HG03575 (cell line): ENCODE results near the gene SHC1.

Experiments
- ATAC-seq: cut with Tn5 transposase; IDR thresholded peaks from one replicate; pipeline ENCODE4 v1.9.1; 2021; ENCODE audit not compliant: unreplicated experiment, insufficient number of reproducible peaks, low FRiP score; ENCODE audit errors: extremely low read depth

SHC1 gene

GRCh38 chr1:154945160-154945961, 25.2 kb downstream of the SHC1 start:
- ATAC-seq, result no peak

DNA sequence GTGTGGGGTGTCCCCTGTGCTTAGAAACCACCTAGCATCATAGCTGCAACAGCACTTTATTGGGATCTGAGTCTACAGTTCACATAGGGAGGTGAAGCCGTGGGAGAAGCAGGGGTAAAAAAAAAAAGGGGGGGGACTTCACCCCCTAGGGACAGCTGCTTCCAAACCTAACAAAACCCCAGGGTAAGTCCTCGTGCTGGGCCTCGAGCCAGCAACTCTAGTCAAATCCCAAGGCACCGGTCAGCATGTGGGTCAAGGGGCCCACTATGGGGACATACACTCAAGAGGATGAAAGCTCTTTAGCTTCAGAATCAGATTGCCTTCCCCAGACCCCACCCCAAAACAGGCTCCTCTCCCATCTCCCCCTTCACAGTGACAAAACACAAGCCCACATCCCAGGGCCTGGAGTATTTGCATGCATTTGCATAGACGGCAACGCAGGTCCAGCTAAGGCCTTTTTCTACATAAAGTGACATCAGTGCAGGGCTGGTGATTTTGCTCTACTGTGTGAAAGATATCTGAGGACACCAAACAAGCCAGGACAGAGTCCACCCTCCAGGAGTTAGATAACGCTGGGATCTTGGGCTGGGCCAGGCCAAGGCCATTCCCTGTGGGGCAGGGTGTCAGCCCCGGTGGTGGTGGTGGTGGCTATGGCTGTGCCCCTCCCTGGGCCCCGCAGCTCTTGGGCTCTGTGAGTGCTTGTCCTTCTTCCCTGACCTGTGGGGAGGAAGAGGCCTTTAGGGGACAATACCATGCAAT, 26.0 kb downstream of the SHC1 start:
- ATAC-seq, result no peak

DNA sequence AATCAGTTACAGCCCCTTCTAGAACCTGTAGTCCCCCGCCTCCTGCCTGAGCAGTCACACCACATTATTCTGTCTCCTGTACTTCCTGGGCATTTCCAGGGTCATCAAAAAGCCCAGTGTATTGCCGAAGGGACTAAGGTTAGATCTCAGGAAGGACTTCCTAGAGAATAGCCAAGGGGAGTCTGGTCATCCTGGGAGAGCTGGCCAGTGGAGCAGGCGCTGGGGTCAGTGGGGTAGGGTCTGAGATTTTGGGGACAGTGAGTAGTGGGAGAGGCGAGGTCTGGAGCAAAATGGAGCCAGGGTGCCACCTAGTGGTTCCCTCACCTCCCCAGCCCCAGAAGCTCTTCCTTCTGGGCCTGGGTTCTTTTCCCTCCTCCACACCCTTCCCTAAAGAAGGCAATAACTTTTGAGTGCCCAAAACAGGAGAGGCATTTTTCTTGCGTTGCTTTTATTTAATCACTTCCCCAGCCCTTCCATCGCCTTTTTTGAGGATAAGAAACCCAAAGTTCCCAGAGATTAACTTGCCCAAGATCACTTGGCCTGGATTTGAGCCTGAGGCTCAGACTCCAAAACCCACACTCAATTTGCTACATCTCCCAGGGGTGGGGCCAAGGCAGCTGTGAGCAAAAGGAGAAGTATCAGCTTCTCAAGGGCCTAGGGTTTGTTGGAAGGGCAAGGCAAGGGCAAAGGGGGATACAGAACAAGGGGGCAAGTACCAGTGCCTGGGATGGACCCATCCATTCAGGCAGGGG, 26.7 kb downstream of the SHC1 start:
- no peak for ATAC-seq

DNA sequence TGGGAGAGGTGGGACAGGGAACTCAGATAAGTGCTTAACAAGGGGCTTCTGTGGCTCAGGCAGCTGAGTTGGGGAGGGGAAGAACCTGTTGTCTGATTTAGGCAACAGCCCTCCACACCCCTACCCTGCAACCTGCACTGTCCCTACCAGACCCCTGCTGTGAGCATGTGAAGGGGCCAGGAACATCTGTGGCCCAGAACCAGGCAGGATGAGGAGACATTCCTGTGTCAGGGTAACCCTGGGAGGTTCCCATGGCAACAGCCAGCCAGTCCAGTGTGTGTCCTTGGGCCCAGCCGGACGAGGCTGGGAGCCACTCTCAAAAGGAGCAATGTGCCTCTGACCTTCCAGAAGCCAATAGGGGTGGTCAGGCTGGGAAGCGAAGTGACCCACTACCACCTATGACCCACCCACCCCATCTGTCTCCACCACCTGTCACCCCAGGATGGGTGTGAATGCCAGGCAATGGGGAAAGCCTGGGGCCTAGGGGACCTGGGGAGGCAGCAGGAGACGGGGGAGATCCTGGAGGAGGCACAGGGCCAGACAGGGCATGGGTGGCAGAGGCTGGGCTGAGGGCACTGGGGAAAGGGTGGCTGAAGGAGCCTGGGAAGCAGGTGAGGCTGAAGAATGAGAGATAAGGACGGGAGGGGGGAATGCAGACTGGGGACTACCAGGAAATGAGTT, 29.1 kb downstream of the SHC1 start:
- ATAC-seq, result no peak

GRCh38 chr1:154940651-154941194, 29.8 kb downstream of the SHC1 start:
- ATAC-seq, result no peak

DNA sequence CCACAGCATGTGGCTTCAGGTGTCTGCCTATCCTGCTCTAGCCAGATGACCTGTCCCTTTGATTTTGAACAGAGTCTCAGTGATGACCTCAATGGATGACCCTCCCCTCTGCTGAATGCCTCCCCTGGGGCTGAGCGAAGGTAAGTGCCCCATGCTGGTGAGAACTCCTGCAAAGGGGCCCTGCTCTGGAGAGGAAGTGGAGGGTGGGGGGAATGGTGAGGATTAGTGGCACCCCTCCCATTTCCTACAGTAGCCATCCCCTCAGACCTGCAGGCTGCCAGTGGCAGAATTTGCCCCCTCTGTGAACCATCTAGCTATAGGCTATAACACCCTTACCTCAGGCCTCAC, 30.4 kb downstream of the SHC1 start:
- no peak for ATAC-seq

DNA sequence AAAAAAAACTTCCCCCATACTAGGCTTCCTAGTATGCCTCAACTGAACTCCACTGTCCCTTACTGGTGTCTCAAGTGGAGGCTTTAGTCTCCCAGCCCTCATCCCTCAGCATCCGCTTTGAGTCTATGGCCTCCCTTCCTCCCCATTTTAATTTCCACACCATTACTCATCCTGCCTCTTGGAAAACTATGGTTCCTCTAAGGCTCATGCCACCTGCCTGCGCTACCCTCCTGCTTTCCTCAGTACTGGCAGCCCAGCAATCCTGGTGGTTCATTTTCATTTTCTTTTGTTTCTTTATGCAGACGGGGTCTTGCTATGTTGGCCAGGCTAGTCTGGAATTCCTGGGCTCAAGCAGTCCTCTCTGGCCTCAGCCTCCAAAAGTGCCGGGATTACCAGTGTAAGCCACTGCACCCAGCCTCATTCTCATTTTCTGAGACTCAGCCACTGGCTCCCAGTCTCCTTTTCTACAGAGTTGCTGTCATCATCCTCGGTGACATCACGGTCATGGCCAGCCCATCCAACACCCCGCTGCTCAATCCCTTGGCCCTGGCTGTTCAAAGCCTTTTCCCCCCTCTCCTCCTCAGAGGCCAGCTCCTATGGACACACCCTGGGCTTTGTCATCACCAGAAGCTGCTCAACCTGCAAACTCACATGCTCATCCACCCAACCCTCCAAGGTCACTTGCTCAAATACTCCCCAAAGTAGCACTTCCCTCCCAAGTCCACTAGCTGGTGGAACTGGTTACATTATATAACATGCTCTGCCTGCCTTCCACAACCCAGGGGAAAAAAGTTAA, 31.7 kb downstream of the SHC1 start:
- no peak for ATAC-seq

- ATAC-seq, result no peak
These were observed 32.6 kb downstream of the SHC1 start for GRCh38 chr1:154937988-154938386.

DNA sequence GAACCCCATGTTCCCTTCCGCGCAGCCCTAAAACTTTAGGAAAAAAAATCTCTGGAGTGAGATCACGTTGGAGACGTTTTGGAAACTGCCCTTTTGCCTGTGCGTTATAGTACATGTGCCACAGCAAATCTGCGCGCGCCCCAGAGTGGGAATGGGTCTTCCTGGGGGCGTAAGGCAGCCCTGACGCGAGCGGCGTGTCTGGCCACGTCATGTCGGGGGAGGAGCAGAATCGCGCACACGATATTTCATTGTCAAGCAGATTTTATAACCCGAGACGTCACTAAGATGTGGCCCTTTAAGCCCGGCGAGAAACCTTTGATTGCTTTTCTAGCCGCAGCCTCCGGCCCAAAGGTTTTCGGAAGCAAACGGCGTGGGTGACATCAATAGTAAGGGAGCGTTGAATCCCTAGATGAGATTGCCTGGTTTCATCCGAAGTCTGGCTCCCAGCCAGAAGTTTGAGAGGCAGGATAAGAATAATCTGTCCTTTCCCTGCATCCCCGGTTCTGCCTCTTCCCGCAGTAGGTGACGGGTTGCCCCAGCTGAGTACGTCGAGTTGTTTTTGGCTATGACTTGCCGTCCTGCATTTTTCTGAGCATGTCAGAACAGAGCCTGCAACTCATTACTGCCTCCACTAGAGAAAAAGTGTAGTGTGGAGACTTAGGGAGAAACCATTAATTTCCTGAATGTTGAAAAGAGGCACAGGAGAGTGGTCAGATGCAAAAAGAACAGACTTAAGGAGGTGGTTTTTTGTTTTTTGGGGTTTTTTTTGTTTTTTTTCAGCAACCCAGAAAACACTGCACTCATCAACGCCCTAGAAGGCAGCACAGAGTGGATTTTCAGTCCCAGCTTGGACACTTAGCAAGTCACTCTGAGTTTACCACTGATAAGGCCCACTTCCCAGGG, 33.2 kb downstream of the SHC1 start:
- ATAC-seq, result no peak

- no peak for ATAC-seq
These were observed 33.9 kb downstream of the SHC1 start, which contains the start of gene PMVK for GRCh38 chr1:154936555-154937084. Gene PMVK (minus strand): TSS chr1:154936719. CDS start chr1:154936685, 34 bp downstream.

GRCh38 chr1:154935749-154936554, 34.6 kb downstream of the SHC1 start:
- ATAC-seq, result no peak

GRCh38 chr1:154934358-154934948, 36.1 kb downstream of the SHC1 start:
- ATAC-seq, result no peak

GRCh38 chr1:154931940-154932487, 38.5 kb downstream of the SHC1 start:
- ATAC-seq, result no peak

DNA sequence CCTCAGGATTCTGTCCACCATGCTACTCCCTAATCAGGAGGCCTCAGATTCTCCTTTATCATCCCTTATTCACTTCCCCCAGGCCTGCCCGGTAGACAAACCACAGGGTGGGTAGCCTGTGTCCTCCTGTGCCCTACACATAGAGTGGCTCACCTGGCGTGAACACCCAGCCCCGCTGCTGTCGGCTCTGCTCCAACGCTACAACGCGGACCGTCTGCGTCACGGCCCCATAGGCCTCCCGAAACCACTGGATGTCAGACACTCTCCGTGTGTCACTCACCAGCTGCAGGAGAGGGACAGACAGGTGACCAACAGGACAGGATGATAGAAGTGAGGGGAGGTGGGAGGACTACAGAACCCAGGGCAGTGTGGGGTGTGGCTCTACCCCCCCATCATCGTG, 44.3 kb downstream of the SHC1 start:
- ATAC-seq, result no peak

DNA sequence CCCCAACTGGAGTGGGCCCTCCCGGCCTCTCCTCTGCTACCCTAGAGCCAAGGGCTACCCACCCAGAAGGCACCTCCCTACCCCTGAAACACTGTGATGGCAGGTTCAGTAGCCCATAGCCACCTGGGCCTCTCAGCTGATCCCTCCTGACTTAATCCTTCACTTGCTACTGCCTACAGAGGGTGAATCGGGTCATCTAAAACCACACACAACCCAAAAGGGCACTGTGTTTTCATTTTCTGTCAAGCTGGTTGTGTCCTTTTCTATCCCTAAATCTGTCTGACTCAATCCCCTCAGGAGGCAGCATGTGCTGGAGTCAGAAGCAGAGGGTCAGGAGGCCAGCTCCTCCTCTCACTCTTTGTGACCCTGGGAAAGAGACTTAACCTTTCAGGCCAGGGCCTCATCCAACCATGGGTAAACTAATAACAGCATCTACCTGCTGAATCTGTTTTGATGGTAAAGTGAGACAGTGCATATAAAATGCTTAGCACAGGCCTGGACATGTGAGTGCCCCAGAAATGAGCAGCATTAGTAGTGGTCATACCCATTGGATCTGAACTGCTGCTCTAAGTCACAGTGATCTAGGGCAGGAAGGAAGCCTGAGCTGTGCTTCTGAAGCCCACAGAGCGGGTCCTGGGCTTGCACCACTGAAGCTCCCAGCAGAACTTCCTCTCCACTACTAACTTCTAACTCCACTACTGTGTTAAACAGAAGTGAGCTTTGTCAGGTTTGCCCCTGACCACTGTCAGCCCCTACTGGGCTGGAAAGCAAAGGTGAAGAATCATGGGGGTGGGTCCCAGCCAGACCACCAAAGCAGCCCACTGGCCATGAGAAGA, 45.0 kb downstream of the SHC1 start:
- ATAC-seq, result no peak
